Measurements from ENCODE around the gene MTMR10.

DNA sequence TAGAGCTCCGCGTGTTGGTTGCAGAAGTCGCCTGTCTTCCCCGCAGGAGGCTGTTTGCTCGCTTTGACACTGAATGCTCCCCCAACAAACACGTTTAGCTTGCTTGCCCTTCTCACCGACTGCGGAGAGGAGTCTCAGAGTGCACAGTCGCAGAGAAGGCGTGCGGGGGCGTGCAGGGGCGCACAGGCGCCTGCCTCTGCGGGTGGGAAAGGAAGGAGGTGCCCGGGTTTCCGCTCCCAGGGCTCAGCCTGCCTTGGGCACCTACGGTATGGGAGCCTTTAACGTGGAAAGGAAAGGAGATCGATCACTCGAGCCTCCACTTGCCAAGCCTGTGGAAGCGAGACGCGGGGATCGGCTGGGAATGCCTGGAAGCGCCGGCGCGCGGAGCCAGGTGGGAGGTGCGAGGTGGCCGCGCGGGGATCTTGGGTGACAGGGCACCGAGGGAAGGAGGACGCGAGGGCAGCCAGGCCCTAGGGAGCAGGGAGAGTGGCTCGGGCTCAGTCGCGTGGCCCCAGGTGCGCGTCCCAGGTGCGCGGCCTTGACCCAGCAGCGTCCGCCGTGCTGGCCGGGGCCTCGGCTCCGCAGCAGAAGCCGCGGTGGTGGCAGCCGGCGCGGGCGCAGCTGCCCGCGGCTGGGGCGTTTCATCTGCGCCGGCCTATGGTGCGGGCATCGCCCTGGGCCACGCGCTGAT lies 87.8 kb downstream of the MTMR10 start, which contains the start of gene FAN1:
- TF ChIP-seq, protein P1, sequence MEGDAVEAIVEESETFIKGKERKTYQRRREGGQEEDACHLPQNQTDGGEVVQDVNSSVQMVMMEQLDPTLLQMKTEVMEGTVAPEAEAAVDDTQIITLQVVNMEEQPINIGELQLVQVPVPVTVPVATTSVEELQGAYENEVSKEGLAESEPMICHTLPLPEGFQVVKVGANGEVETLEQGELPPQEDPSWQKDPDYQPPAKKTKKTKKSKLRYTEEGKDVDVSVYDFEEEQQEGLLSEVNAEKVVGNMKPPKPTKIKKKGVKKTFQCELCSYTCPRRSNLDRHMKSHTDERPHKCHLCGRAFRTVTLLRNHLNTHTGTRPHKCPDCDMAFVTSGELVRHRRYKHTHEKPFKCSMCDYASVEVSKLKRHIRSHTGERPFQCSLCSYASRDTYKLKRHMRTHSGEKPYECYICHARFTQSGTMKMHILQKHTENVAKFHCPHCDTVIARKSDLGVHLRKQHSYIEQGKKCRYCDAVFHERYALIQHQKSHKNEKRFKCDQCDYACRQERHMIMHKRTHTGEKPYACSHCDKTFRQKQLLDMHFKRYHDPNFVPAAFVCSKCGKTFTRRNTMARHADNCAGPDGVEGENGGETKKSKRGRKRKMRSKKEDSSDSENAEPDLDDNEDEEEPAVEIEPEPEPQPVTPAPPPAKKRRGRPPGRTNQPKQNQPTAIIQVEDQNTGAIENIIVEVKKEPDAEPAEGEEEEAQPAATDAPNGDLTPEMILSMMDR (conservative IDR thresholded peaks at IDR 0.05 in 1 of 2, IDR thresholded peaks at IDR 0.05 in 1 of 2; ENCODE audit: low read depth in 1 of 2, low read length in 2 of 2): no peak
- no peak for TF ChIP-seq EZH2 (IDR thresholded peaks at IDR 0.05; ENCODE audit: low read length, missing control alignments)
